CD14-positive monocyte (primary cell): Measurements from ENCODE around the gene SNRPD3. TPM values are rescaled to one million over a fixed set of nuclear protein-coding genes. Genes with fewer than 3 reads are reported as not detected.
A peak's percentile ranks its signal among the peaks of the same experiment; 100 is the strongest.

Source experiments
- DNase-seq, 3 donors: peaks; one replicate each; pipeline ENCODE4 v3.0.0-alpha.2; 2011 to 2022
- H2AFZ ChIP-seq: 2 replicates; pipeline ENCODE4 v1.6.0; 2012; ENCODE audit warnings: mild to moderate bottlenecking, low read depth, low read length, inconsistent platforms; ENCODE audit not compliant: insufficient read depth, poor library complexity, severe bottlenecking
- H3K27ac ChIP-seq, 2 donors: 1 replicate in 1 of 2; 2 replicates in 1 of 2; pipeline ENCODE4 v1.5.1; 2012 to 2013; ENCODE audit warnings: low read length in 2 of 2, control low read depth in 1 of 2, inconsistent platforms in 1 of 2, low read depth in 1 of 2, mild to moderate bottlenecking in 1 of 2
- H3K27me3 ChIP-seq, 2 donors: one replicate each; pipeline versions ENCODE4 v1.6.0 to v1.6.1; 2011 to 2013; ENCODE audit warnings: low read length in 2 of 2; ENCODE audit not compliant: control insufficient read depth in 2 of 2, insufficient read depth in 2 of 2
- H3K36me3 ChIP-seq, 2 donors: replicated peaks in 1 of 2; 1 replicate in 1 of 2; 2 replicates in 1 of 2; pipeline versions ENCODE4 v1.5.1 to v1.6.1; 2012 to 2013; ENCODE audit warnings: low read length in 2 of 2, control low read depth in 1 of 2, inconsistent platforms in 1 of 2, mild to moderate bottlenecking in 1 of 2; ENCODE audit not compliant: insufficient read depth in 2 of 2, control insufficient read depth in 1 of 2
- H3K4me1 ChIP-seq, 2 donors: 1 replicate in 1 of 2; 2 replicates in 1 of 2; pipeline versions ENCODE4 v1.5.1 to v1.6.1; 2012 to 2013; ENCODE audit warnings: low read length in 2 of 2, control low read depth in 1 of 2, inconsistent platforms in 1 of 2, mild to moderate bottlenecking in 1 of 2, moderate library complexity in 1 of 2; ENCODE audit not compliant: insufficient read depth in 2 of 2, control insufficient read depth in 1 of 2
- H3K4me2 ChIP-seq: replicated peaks from 2 replicates; pipeline ENCODE3; 2012; ENCODE audit warnings: low read length, moderate library complexity, mild to moderate bottlenecking; ENCODE audit not compliant: poor library complexity, severe bottlenecking; ENCODE audit errors: extremely low read depth
- H3K4me3 ChIP-seq, 3 experiments: fragments of 200-600 bp in 1 of 3; sonication (generic) in 1 of 3; replicated peaks in 1 of 3; 1 replicate in 2 of 3; 2 replicates in 1 of 3; pipeline ENCODE4 v1.5.1; 2011 to 2013; ENCODE audit warnings: low read length in 3 of 3, mild to moderate bottlenecking in 3 of 3, control low read depth in 2 of 3, low read depth in 2 of 3, inconsistent platforms in 1 of 3, moderate library complexity in 1 of 3
- H3K79me2 ChIP-seq: 2 replicates; pipeline ENCODE4 v1.6.0; 2012; ENCODE audit warnings: mild to moderate bottlenecking, control low read depth, inconsistent platforms, low read length, moderate library complexity; ENCODE audit not compliant: insufficient read depth
- H3K9ac ChIP-seq: 2 replicates; pipeline ENCODE4 v1.6.0; 2017; ENCODE audit warnings: low read length, mild to moderate bottlenecking; ENCODE audit not compliant: insufficient read depth, poor library complexity, severe bottlenecking
- H3K9me3 ChIP-seq, 2 donors: replicated peaks in 1 of 2; 1 replicate in 1 of 2; 2 replicates in 1 of 2; pipeline versions ENCODE4 v1.5.1 to v1.6.1; 2012 to 2013; ENCODE audit warnings: low read length in 2 of 2, control low read depth in 1 of 2; ENCODE audit not compliant: control insufficient read depth in 1 of 2, insufficient read depth in 1 of 2
- H4K20me1 ChIP-seq: 2 replicates; pipeline ENCODE4 v1.6.0; 2012; ENCODE audit warnings: mild to moderate bottlenecking, low read length, control low read depth, moderate library complexity; ENCODE audit not compliant: insufficient read depth
- H3K27ac Mint-ChIP-seq, 7 donors: one replicate each; pipeline ENCODE4 v1.8.0; 2020; ENCODE audit warnings: mild to moderate bottlenecking in 7 of 7, mixed read lengths in 7 of 7, moderate library complexity in 6 of 7, inconsistent platforms in 2 of 7
- H3K27me3 Mint-ChIP-seq, 3 donors: one replicate each; pipeline ENCODE4 v1.8.0; 2021 to 2022; ENCODE audit warnings: low read depth in 3 of 3, mild to moderate bottlenecking in 3 of 3, mixed read lengths in 3 of 3, moderate library complexity in 3 of 3, inconsistent platforms in 1 of 3
- H3K36me3 Mint-ChIP-seq, 2 donors: one replicate each; pipeline ENCODE4 v1.8.0; 2020; ENCODE audit warnings: mixed read lengths in 2 of 2, inconsistent platforms in 1 of 2, mild to moderate bottlenecking in 1 of 2
- H3K4me1 Mint-ChIP-seq: one replicate; pipeline ENCODE4 v1.8.0; 2020; ENCODE audit warnings: mild to moderate bottlenecking, mixed read lengths
- H3K4me3 Mint-ChIP-seq, 2 donors: one replicate each; pipeline ENCODE4 v1.8.0; 2020; ENCODE audit warnings: mild to moderate bottlenecking in 2 of 2, mixed read lengths in 2 of 2, moderate library complexity in 1 of 2
- H3K9me3 Mint-ChIP-seq, 7 donors: one replicate each; pipeline ENCODE4 v1.8.0; 2020 to 2022; ENCODE audit warnings: mixed read lengths in 7 of 7, mild to moderate bottlenecking in 6 of 7, moderate library complexity in 6 of 7, inconsistent platforms in 2 of 7
- CTCF ChIP-seq: fragments of 200-600 bp; IDR thresholded peaks from one replicate; pipeline ENCODE4 v1.8.0; 2022; ENCODE audit warnings: antibody characterized with exemption, mild to moderate bottlenecking
- WGBS: methylation state at CpG from one replicate; pipeline ENCODE4 v1.1.5; 2013; ENCODE audit warnings: missing lambda C conversion rate; ENCODE audit not compliant: insufficient coverage; 5-methylcytosine and 5-hydroxymethylcytosine counted together
- intact Hi-C, 2 donors: fragments of 100-400 bp; cut with micrococcal nuclease; formaldehyde crosslinking; loops; one replicate each; pipeline versions ENCODE4 v1.15.0 to v1.15.1; 2023
- polyA plus RNA-seq, 3 donors: library from polyadenylated mRNA; depleted of rRNA in 1 of 3; unstranded in 2 of 3; stranded (reverse) in 1 of 3; fragments of 300-500 nt in 2 of 3; fragments of >200 nt in 1 of 3; fragmentation: Illumina TruSeq in 2 of 3; gene quantifications; 1 replicate in 2 of 3; 2 replicates in 1 of 3; pipeline ENCODE4 v1.2.3, GENCODE V29; 2012 to 2021

The SNRPD3 gene
- polyA plus RNA-seq, 3 donors, result 71.8 to 115 (median 80.9) TPM

- Histone ChIP-seq H3K36me3 (peaks cover 52 to 69% of the 10 kb centered on the region in 2 donors), H3K4me1 (peaks cover 13 to 21% of the 10 kb centered on the region in 2 donors), H3K27me3 (no peaks in the 10 kb centered on the region), H2AFZ (no peak overlapping the region), H3K27ac (peak overlapping the region in 1 of 2 donors; percentile 27), H3K9ac (no peak overlapping the region), H4K20me1 (peaks cover 71% of the 10 kb centered on the region), H3K9me3 (no peaks in the 10 kb centered on the region), H3K4me3 (no peak overlapping the region), H3K4me2 (no peak overlapping the region), H3K79me2 (peaks cover 91% of the 10 kb centered on the region)
- peaks cover 0 to 2% (median 0%) of the 10 kb centered on the region in 3 donors for H3K27me3 Mint-ChIP-seq
- intact Hi-C loops, result no loop called here
- no peak for DNase-seq
- H3K36me3 Mint-ChIP-seq, result peaks cover 43 to 53% of the 10 kb centered on the region in 2 donors
- peak overlapping the region in 1 of 7 donors; percentile 8 for H3K27ac Mint-ChIP-seq
- no peak overlapping the region for H3K4me3 Mint-ChIP-seq
- H3K4me1 Mint-ChIP-seq, result peaks cover 28% of the 10 kb centered on the region
- WGBS, result 91% methylated on average over 4 of the region's 4 CpGs
- no peaks in the 10 kb centered on the region for H3K9me3 Mint-ChIP-seq
- TF ChIP-seq CTCF, result no peak
Measured at GRCh38 chr22:24559471-24559870, 3.7 kb downstream of the SNRPD3 start.

GRCh38 chr22:24563246-24563645 lies 7.4 kb downstream of the SNRPD3 start:
- Mint-ChIP-seq H3K4me1 (peaks cover 9% of the 10 kb centered on the region), H3K4me3 (no peak overlapping the region), H3K9me3 (no peaks in the 10 kb centered on the region), H3K27ac (no peak overlapping the region), H3K36me3 (peaks cover 53 to 77% of the 10 kb centered on the region in 2 donors), H3K27me3 (peaks cover 0 to 1% (median 0%) of the 10 kb centered on the region in 3 donors)
- Histone ChIP-seq H3K9me3 (no peaks in the 10 kb centered on the region), H3K4me1 (no peaks in the 10 kb centered on the region), H4K20me1 (peaks cover 88% of the 10 kb centered on the region), H3K4me3 (no peak overlapping the region), H3K27ac (peak overlapping the region in 1 of 2 donors; percentile 53), H3K9ac (no peak overlapping the region), H3K36me3 (peaks cover 61 to 94% of the 10 kb centered on the region in 2 donors), H3K4me2 (no peak overlapping the region), H3K27me3 (no peaks in the 10 kb centered on the region), H3K79me2 (peaks cover 93% of the 10 kb centered on the region), H2AFZ (no peak overlapping the region)
- TF ChIP-seq CTCF, result no peak
- 89% methylated on average over 1 of the region's 2 CpGs for WGBS
- intact Hi-C loops, result no loop called here
- DNase-seq, result no peak
